Measurements from ENCODE around the gene IL32. TPM values are rescaled to one million over a fixed set of nuclear protein-coding genes. Genes with fewer than 3 reads are reported as not detected.

Gene IL32, protein sequence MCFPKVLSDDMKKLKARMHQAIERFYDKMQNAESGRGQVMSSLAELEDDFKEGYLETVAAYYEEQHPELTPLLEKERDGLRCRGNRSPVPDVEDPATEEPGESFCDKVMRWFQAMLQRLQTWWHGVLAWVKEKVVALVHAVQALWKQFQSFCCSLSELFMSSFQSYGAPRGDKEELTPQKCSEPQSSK
- 23.4 TPM for polyA plus RNA-seq (ENCODE audit: insufficient read length)
- long read RNA-seq, donor 1, transcript IL32-202 (7 exons, 1,105 nt) = major isoform, 7 of 14 reads
- long read RNA-seq, donor 1, partial matches to known transcripts = 0 of 14 reads
- long read RNA-seq, donor 1, other reads (novel, unspliced or antisense) = 0 of 14 reads
- long read RNA-seq, donor 2, transcript IL32-206 (7 exons, 920 nt) = minor isoform, 5 of 18 reads
- long read RNA-seq, donor 2, transcript IL32-202 (7 exons, 1,105 nt) = major isoform, 7 of 18 reads
- long read RNA-seq, donor 2, partial matches to known transcripts = 0 of 18 reads
- long read RNA-seq, donor 2, other reads (novel, unspliced or antisense) = 0 of 18 reads
- long read RNA-seq, donor 3, partial matches to known transcripts = 0 of 9 reads
- long read RNA-seq, donor 3, other reads (novel, unspliced or antisense) = 0 of 9 reads
- long read RNA-seq, donor 4, partial matches to known transcripts = 0 of 5 reads
- long read RNA-seq, donor 4, other reads (novel, unspliced or antisense) = 0 of 5 reads
- long read RNA-seq, donor 5, partial matches to known transcripts = 0 of 12 reads
- long read RNA-seq, donor 5, other reads (novel, unspliced or antisense) = 0 of 12 reads
- long read RNA-seq, donor 6, transcript IL32-202 (7 exons, 1,105 nt) = major isoform, 9 of 22 reads
- long read RNA-seq, donor 6, transcript IL32-211 (7 exons, 1,272 nt) = minor isoform, 5 of 22 reads
- long read RNA-seq, donor 6, partial matches to known transcripts = 0 of 22 reads
- long read RNA-seq, donor 6, other reads (novel, unspliced or antisense) = 0 of 22 reads
- long read RNA-seq, donor 7, partial matches to known transcripts = 0 of 12 reads
- long read RNA-seq, donor 7, other reads (novel, unspliced or antisense) = 0 of 12 reads
- long read RNA-seq, donor 8, partial matches to known transcripts = 0 of 8 reads
- long read RNA-seq, donor 8, other reads (novel, unspliced or antisense) = 0 of 8 reads

GRCh38 chr16:3065069-3065741, at the start of gene IL32:
Gene IL32, plus strand, starts transcription at chr16:3065640. Its CDS starts 172 bp downstream, at chr16:3065812.
- DNase-seq = no peak

DNA sequence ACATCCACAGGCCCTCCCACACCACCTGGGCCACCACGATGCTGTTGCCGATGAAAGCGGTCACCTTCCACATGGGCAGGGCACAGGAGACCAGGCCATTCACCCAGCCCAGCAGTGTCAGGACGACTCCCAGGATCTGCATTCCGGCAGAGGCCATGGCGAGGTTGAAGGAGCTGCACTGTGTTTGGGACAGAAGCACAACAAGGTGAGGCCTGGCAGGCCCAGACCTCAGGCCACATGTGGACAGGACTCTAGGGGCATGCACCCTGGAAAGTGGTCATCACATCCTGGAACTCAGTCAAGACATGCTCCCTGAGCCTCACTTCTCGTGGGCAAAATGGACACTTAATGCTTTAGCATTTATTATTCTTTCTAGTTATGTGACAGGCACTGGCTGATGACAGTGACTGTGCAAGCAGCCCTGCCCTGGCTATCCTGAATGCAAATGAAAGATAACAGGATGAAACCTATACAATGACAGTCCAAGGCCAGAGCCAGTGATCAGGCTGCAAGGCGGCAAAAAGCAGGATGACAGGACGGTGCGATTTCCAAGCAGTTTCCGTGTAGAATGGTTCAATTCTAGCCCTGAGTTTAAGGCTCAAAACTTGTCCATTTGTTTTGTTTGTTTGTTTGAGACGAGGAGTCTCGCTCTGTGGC, 49.4 kb upstream of the IL32 start:
- no peak for DNase-seq

DNA sequence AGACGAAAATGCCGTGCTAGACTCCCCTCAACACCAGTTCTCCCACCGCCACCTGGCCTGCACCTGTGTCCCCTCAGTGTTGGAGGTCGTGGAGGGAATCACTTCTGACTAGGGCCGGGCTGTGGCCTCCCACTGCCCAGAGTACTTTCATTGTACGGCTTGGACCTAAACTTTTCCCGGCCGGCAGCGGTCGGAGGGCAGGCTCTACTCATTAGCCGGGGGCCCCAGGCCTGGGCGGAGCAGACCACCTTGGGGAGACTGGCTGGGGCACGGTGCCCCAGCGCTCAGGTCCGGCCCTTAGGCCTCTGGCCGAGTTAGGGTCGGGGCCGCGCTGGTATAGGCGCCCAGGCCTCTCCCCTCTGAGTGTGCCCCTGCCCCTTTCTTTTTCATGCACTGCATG, 48.1 kb upstream of the IL32 start:
- DNase-seq = no peak

DNA sequence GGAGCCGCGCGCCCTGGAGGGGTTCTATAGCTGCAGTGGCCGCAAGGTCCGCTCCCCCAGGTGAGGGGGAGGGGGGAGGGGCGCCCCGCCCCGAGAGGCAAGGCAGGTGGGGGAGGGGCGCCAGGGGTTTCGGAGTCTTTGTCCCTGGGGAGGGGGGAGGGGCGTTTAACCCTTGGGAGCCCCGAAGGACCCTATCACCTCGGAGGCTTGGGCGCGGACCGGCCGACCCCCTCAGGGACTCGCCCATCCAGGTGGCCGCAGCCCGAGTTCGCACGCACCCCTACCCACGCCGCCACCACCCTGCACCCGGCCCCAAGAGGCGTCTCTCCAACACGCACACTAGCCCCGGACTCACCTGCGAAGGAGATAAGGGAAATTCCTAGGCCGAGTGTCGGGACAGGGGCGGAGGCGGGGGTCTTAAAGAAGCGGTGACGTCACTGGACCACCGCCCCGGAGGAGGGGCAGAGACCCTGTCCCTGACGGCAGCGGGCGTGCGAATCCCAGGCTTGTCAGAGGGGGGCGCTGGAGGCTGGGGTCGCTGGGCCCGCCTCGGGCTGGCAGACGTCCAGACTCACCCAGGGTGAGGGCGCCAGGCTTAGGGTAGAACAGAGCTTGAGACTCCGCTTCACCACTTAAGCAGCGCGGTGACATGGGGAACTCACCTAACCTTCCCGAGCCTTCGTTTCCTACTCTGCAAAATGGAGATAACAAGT, 47.5 kb upstream of the IL32 start, which contains the start of gene CLDN6:
TSS of gene CLDN6 (minus strand) at position 390 of the 713 bp plus-strand sequence. CDS start 2,162 bp downstream, outside the sequence.
- DNase-seq = no peak

- no peak for DNase-seq
Observed at GRCh38 chr16:3019594-3020246, 45.7 kb upstream of the IL32 start.

GRCh38 chr16:3020247-3020603, 45.2 kb upstream of the IL32 start, which contains the start of gene TNFRSF12A:
Gene TNFRSF12A, plus strand, starts transcription at chr16:3020368. Its CDS starts 30 bp downstream, at chr16:3020398.
- DNase-seq = peak; percentile 82

- no peak for DNase-seq
Observed at GRCh38 chr16:3020604-3021448, 44.6 kb upstream of the IL32 start.

DNA sequence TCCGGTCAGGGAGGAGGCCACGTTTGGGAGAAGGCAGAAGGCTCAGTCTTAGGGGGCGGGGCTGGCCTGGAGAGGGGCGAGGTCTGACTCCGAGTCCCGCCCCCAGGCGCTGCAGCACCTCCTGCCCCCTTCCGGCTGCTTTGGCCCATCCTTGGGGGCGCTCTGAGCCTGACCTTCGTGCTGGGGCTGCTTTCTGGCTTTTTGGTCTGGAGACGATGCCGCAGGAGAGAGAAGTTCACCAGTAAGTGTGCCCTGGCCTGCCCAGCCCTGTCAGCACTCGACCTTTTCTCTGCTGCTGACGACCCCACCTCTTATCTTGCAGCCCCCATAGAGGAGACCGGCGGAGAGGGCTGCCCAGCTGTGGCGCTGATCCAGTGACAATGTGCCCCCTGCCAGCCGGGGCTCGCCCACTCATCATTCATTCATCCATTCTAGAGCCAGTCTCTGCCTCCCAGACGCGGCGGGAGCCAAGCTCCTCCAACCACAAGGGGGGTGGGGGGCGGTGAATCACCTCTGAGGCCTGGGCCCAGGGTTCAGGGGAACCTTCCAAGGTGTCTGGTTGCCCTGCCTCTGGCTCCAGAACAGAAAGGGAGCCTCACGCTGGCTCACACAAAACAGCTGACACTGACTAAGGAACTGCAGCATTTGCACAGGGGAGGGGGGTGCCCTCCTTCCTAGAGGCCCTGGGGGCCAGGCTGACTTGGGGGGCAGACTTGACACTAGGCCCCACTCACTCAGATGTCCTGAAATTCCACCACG, 43.8 kb upstream of the IL32 start:
- no peak for DNase-seq

- peak; percentile 82 for DNase-seq
Observed at GRCh38 chr16:3022208-3022683, 43.2 kb upstream of the IL32 start.

DNA sequence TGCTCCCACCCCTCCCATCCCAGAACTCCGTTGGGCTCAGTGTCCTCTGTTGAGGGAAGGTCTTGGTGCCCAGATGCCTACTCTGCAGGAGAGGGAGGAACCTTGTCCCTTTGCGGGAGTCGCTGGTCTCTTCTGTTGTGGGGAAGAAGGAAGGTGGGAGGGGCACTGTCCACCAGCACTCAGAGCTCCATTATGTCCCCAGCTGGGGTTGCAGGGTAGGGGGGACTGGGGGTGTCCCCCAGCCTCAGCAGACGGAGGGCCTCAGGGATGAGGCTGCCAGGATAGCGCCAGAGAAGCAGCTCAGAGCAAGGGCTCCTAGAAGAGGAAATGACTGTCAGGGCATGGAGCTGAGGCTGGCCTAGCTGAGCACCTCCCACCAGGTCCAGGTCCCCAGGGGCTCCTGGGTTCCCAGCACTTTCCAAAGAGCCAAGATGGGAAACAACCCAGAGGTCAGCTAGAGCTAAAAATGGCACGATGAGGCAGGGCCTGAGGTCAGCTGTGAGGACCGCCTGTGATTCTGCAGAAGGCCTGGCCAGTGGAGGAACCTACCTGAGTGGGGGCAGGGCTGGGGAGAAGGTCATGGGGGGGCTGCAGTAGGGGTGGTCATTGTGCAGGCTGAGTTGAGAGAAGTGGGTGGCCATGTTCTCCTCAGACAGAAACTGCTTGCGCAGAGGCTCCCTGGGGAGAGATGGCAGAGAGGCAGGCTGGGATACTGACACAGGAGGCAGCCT, 42.6 kb upstream of the IL32 start:
- DNase-seq = no peak

- no peak for DNase-seq
Observed at GRCh38 chr16:3023415-3023668, 42.1 kb upstream of the IL32 start.

DNA sequence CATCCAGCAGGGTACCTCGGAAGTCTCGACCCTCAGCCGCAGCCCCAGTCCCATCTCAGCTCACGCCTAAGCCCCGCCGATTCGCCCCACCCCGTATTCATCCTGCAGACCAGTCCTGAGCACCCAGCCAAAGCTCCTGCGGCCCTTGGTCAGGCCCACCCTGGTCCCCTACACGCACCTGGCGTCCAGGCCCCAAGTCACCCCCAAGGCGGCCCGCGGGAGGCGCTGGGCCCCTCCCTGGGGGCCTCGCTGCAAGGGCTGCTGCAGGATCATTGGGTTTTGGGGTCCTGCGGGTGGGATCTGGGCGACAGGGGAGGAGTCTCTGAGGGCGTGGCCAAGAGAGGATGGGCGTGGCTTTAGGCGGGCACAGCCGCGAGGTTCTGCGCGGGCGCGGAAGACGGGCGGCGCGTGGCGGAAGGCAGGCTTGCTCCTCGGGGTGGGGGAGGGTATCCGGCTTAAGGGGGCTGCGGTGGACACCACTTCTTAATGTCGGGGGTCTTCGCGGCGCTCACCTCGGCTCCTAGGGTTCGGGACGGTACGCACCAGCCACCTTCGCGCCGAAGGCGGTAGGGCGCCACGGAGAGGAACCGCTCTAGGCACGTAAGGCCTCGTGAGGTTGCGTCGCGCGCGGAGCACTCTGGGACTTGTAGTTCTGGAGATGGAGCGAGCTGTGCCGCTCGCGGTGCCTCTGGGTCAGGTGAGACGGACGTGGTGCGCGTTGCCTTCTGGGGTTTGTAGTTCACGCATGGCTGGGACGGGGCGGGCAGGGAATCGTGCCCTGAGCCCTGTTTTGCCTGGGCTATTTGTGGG, 41.6 kb upstream of the IL32 start, which contains the start of the genes HCFC1R1 and THOC6:
TSS of gene HCFC1R1 (minus strand) at position 274 of the 810 bp plus-strand sequence. CDS start at position 273, 1 bp downstream.
TSS of gene THOC6 (plus strand) at position 367 of the 810 bp plus-strand sequence. CDS start at position 659, 292 bp downstream.
- peak; percentile 96 for DNase-seq

- no peak for DNase-seq
Observed at GRCh38 chr16:3025032-3026002, 40.1 kb upstream of the IL32 start.

DNA sequence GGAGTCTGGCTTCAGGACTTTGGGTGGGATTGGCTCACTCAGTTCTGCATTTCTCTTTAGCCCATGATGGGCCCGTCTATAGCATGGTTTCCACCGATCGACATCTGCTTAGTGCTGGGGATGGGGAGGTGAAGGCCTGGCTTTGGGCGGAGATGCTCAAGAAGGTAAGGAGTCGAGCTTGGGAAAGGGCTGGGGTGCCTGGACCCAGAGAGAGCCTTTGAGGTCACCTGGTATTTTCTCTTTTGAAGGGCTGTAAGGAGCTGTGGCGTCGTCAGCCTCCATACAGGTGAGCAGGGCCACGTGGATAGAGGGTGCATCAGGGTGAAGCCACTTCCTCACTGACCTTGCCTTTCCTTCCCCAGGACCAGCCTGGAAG, 39.4 kb upstream of the IL32 start:
- DNase-seq = no peak
